ENCODE data around the gene TMEM231. TPM values are rescaled to one million over a fixed set of nuclear protein-coding genes. Genes with fewer than 3 reads are reported as not detected.

The TMEM231 gene
- total and polyA plus RNA-seq, 2 of the 8 experiments (the other 6 are each of a cell fraction or from before 2014, with no cell fraction given): 8.3 to 26.7 TPM

DNA sequence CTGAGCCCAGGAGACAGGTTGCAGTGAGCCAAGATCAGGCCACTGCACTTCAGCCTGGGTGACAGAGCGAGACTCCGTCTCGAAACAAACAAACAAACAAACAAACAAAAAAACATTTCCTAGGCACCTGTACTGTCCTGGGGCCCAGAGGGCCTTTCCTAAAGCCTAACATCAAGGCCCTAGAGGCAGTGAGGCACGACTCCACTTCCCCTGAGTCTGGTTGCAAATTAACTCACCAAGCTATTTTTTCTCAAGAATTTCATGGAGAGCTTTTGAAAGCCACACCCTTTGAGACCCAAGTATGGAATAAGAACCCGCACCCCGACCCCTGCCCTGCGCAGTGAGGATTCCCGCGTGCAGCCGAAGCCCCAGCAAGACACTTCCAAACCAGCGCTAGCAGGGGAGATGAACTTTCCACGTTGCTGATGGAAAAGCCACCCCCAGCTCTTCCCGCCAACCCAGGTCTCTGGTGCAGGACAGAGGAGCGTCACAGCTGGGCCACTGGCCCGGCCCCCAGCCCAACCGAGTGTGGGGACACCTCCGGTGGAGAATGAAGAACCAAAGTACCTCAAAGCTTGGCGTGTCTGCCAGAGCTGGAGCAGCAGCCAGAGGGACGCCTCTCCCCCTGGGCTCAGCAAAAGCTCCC lies 21.4 kb downstream of the TMEM231 start:
- H3K4me3 ChIP-seq (ENCODE audit: extremely low read depth in 1 of 4, insufficient read depth in 2 of 4, low read depth in 3 of 4, low read length in 4 of 4): no peak overlapping the region
- ChIA-PET POLR2A (ENCODE audit: partially characterized antibody) (interaction anchor here (0.8 to 2.4 kb wide), 10 partner anchors 8 to 92 kb away, joined by 3 to 17 read pairs (median 4); partner anchors contain the start of gene CHST6), CTCF (ENCODE audit: partially characterized antibody) (interaction anchor here (0.9 to 9.3 kb wide), 13 partner anchors 9 to 126 kb away, joined by 3 to 203 read pairs (median 5); partner anchors contain the start of gene TMEM170A)
- no peak overlapping the region for H3K23ac ChIP-seq (ENCODE audit: insufficient read length)
- 0 out of 2 replicates have a peak overlapping the region, but pooled peaks have one; percentile 55 for H2BK5ac ChIP-seq (ENCODE audit: low read depth, low read length)
- H3K79me1 ChIP-seq (ENCODE audit: low read depth, low read length): no peaks in the 10 kb centered on the region
- no peaks in the 10 kb centered on the region for H3K9me3 ChIP-seq (ENCODE audit: insufficient read depth in 2 of 2, low read depth in 1 of 2, low read length in 1 of 2)
- FAIRE-seq (no peak), DNase-seq (ENCODE audit: low read depth in 1 of 2, low spot score in 2 of 2) (no peak)
- H2AK5ac ChIP-seq (ENCODE audit: low read depth, low read length): no peak overlapping the region
- H3K4ac ChIP-seq (replicated peaks; ENCODE audit: insufficient read length, low read depth, low read length): no peak overlapping the region
- no peak overlapping the region for H3K27ac ChIP-seq (ENCODE audit: low read depth, low read length)
- 90% methylated on average over 19 of the region's 19 CpGs; no CpG with 5 or more reads in 1 of the 2 experiments for WGBS, 2 experiments (ENCODE audit: extremely low coverage in 1 of 2, insufficient coverage in 1 of 2, insufficient read length in 1 of 2, insufficient replicate concordance in 2 of 2, low coverage in 1 of 2, low lambda C conversion rate in 2 of 2, missing lambda C conversion rate in 1 of 2)
- H3K27me3 ChIP-seq (replicated peaks in 1 of 4; ENCODE audit: control insufficient read depth in 3 of 4, extremely low read depth in 1 of 4, insufficient read depth in 3 of 4, low read length in 3 of 4): no peaks in the 10 kb centered on the region
- H3K4me2 ChIP-seq (ENCODE audit: insufficient read depth in 1 of 2, low read depth in 2 of 2, low read length in 2 of 2): no peak overlapping the region
- no peaks in the 10 kb centered on the region for H3K23me2 ChIP-seq (ENCODE audit: low read depth, low read length)
- H2BK20ac ChIP-seq (ENCODE audit: low read length): no peak overlapping the region
- no peaks in the 10 kb centered on the region for H3K79me2 ChIP-seq (ENCODE audit: control insufficient read depth in 1 of 2, insufficient read depth in 2 of 2, low read length in 2 of 2)
- no peak overlapping the region for H4K91ac ChIP-seq (replicated peaks; ENCODE audit: insufficient read length, low read length)
- H3K36me3 ChIP-seq (ENCODE audit: control insufficient read depth in 2 of 4, insufficient read depth in 4 of 4, low read length in 3 of 4): no peaks in the 10 kb centered on the region
- H4K8ac ChIP-seq (ENCODE audit: extremely low read depth, insufficient read depth, low read length): peak overlapping the region; percentile 82; the same call in 1 of the 2 replicates
- no peak overlapping the region for H3K14ac ChIP-seq (ENCODE audit: insufficient read length)
- no peak overlapping the region for H2BK120ac ChIP-seq (replicated peaks; ENCODE audit: low read depth, low read length)
- H4K20me1 ChIP-seq (replicated peaks in 1 of 2; ENCODE audit: control insufficient read depth in 1 of 2, insufficient read depth in 2 of 2, low read length in 2 of 2): no peaks in the 10 kb centered on the region
- no peak overlapping the region for H4K5ac ChIP-seq (ENCODE audit: insufficient read length, low read depth, low read length)
- H3K9ac ChIP-seq (replicated peaks in 1 of 4; ENCODE audit: extremely low read depth in 1 of 4, low read depth in 3 of 4, low read length in 3 of 4): no peak overlapping the region
- no peak overlapping the region for H2BK15ac ChIP-seq (ENCODE audit: low read length)
- H2BK12ac ChIP-seq (ENCODE audit: low read depth, low read length): no peak overlapping the region
- 0 out of 2 replicates have a peak overlapping the region, but pooled peaks have one; percentile 9 for H2AFZ ChIP-seq (ENCODE audit: low read length)
- H3K18ac ChIP-seq (ENCODE audit: extremely low read depth, low read length): no peak overlapping the region
- H3K56ac ChIP-seq (replicated peaks; ENCODE audit: insufficient read length, low read depth, low read length): no peak overlapping the region
- peaks cover 0 to 6% (median 0%) of the 10 kb centered on the region in 4 experiments; a peak in 1 of 7 replicates for H3K4me1 ChIP-seq (replicated peaks in 1 of 4; ENCODE audit: control insufficient read depth in 3 of 4, insufficient read depth in 4 of 4, low read length in 3 of 4)
- TF ChIP-seq YY1 (IDR thresholded peaks at IDR 0.05; ENCODE audit: low read depth, low read length) (no peak), KDM5A (IDR thresholded peaks at IDR 0.05; ENCODE audit: low read length) (no peak), JUND (IDR thresholded peaks at IDR 0.05; ENCODE audit: low read length) (no peak), NRF1 (IDR thresholded peaks at IDR 0.05; ENCODE audit: low read depth, low read length) (no peak), BRCA1 (IDR thresholded peaks at IDR 0.05; ENCODE audit: low read depth, low read length) (no peak), CEBPB (IDR thresholded peaks at IDR 0.05; ENCODE audit: low read depth, low read length) (no peak), TBP (IDR thresholded peaks at IDR 0.05; ENCODE audit: low read depth, low read length) (no peak)
- TF ChIP-seq, protein P1, sequence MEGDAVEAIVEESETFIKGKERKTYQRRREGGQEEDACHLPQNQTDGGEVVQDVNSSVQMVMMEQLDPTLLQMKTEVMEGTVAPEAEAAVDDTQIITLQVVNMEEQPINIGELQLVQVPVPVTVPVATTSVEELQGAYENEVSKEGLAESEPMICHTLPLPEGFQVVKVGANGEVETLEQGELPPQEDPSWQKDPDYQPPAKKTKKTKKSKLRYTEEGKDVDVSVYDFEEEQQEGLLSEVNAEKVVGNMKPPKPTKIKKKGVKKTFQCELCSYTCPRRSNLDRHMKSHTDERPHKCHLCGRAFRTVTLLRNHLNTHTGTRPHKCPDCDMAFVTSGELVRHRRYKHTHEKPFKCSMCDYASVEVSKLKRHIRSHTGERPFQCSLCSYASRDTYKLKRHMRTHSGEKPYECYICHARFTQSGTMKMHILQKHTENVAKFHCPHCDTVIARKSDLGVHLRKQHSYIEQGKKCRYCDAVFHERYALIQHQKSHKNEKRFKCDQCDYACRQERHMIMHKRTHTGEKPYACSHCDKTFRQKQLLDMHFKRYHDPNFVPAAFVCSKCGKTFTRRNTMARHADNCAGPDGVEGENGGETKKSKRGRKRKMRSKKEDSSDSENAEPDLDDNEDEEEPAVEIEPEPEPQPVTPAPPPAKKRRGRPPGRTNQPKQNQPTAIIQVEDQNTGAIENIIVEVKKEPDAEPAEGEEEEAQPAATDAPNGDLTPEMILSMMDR (IDR thresholded peaks at IDR 0.05; ENCODE audit: control extremely low read depth in 1 of 3, insufficient read depth in 1 of 3, low read depth in 1 of 3, low read length in 3 of 3): no peak
- TF ChIP-seq, protein P2, sequence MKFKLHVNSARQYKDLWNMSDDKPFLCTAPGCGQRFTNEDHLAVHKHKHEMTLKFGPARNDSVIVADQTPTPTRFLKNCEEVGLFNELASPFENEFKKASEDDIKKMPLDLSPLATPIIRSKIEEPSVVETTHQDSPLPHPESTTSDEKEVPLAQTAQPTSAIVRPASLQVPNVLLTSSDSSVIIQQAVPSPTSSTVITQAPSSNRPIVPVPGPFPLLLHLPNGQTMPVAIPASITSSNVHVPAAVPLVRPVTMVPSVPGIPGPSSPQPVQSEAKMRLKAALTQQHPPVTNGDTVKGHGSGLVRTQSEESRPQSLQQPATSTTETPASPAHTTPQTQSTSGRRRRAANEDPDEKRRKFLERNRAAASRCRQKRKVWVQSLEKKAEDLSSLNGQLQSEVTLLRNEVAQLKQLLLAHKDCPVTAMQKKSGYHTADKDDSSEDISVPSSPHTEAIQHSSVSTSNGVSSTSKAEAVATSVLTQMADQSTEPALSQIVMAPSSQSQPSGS (IDR thresholded peaks at IDR 0.05; ENCODE audit: low read length): no peak
